Activated CD8-positive, alpha-beta memory T cell treated with anti-CD3 and anti-CD28 coated beads for 4 hours (primary cell): Measurements from ENCODE around the gene MED1.
"Not testable (repeated sequence)": the region's sequence is repeated elsewhere in the genome, so short reads cannot be mapped to it uniquely, and the experiment has no call there.

Experiments used
- DNase-seq, 2 donors: peaks; one replicate each; pipeline ENCODE4 v3.0.0-alpha.2; 2020; ENCODE audit warnings: low read depth in 2 of 2

The MED1 gene, protein sequence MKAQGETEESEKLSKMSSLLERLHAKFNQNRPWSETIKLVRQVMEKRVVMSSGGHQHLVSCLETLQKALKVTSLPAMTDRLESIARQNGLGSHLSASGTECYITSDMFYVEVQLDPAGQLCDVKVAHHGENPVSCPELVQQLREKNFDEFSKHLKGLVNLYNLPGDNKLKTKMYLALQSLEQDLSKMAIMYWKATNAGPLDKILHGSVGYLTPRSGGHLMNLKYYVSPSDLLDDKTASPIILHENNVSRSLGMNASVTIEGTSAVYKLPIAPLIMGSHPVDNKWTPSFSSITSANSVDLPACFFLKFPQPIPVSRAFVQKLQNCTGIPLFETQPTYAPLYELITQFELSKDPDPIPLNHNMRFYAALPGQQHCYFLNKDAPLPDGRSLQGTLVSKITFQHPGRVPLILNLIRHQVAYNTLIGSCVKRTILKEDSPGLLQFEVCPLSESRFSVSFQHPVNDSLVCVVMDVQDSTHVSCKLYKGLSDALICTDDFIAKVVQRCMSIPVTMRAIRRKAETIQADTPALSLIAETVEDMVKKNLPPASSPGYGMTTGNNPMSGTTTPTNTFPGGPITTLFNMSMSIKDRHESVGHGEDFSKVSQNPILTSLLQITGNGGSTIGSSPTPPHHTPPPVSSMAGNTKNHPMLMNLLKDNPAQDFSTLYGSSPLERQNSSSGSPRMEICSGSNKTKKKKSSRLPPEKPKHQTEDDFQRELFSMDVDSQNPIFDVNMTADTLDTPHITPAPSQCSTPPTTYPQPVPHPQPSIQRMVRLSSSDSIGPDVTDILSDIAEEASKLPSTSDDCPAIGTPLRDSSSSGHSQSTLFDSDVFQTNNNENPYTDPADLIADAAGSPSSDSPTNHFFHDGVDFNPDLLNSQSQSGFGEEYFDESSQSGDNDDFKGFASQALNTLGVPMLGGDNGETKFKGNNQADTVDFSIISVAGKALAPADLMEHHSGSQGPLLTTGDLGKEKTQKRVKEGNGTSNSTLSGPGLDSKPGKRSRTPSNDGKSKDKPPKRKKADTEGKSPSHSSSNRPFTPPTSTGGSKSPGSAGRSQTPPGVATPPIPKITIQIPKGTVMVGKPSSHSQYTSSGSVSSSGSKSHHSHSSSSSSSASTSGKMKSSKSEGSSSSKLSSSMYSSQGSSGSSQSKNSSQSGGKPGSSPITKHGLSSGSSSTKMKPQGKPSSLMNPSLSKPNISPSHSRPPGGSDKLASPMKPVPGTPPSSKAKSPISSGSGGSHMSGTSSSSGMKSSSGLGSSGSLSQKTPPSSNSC (N-terminal part only)

DNA sequence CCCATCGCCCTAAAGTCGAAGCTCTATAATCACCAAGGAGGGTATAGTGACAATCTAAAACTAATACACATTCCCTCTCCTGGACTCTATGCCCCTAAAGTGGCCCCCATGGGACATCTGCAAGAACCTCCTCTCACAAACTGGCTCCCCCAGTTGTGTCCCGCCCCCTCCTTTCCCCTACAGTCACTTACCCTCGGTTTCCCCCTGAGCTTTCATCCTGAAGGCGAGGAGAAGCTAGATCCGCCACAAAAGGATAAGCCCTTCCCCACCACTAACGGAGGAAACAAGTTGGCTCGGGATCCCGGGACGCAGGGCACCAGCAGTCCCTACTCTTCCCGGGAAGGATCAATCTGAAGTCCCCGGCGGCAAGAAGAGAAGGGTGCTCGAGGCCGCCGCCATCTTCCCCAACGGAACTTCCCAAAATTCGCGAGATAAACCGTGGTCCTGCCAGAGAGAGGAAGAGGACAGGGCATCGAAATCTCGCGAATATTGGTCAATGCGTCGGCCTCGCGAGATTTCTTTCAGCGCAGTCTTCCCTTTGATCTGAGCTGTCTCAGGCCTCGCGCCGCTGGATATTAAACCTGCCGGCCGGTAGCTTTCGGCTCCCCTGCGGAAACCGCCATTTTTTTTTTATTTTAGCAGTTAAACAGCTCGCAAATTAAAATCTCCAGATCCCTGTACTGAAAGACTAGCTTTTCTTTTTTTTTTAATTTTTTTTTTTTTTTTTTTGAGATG, at the start of gene MED1:
Gene MED1, minus strand, starts transcription at position 417 of the 735 bp plus-strand sequence. Its CDS starts 201 bp downstream, at position 216.
- DNase-seq, result peak; percentile 76 to 83

DNA sequence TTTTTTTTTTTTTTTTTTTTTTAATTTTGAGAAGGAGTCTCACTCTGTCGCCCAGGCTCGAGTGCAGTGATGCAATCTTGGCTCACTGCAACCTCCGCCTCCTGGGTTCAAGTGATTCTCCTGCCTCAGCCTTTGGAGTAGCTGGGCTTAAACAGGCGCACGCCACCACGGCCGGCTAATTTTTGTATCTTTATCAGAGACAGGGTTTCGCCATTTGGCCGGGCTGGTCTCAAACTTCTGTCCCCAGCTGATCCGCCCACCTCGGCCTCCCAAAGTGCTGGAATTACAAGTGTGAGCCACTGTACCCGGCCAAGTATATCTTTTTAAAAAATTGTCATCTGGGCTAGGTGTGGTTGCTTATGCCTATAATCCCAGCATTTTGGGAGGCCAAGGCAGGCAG, 45.9 kb upstream of the MED1 start:
- not testable (repeated sequence) for DNase-seq

DNA sequence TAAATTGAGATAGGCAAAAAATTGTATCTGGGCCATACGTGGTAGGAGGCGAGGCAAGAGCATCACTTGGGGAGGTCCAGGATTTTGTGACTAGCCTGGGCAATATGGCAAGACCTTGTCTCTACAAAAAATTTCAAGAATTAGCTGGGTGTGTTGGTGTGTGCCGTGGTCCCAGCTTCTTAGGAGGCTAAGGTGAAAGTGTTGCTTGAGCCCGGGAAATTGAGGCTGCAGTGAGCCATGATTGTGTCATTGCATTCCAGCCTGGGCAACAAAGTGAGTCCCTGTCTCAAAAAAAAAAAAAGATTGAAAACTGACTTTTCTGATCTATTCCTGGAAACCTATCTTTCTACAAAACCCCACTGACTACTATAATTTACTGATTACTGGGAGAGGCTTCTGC, 36.9 kb upstream of the MED1 start:
- no peak for DNase-seq

DNA sequence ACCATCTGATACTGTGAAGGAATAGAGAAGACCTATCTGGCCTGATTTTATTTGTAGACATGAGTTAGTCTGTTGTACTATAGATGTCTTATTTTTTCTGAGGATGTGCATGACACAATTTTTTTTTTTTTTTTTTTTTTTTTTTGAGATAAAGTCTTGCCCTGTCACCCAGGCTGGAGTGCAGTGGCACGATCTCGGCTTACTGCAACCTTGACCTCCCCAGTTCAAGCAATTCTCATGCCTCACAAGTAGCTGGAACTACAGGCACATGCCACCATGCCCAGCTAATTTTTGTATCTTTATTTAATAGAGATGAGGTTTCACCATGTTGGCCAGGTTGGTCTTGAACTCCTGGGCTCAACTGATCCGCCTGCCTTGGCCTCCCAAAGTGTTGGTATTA, 36.4 kb upstream of the MED1 start:
- not testable (repeated sequence) for DNase-seq

DNA sequence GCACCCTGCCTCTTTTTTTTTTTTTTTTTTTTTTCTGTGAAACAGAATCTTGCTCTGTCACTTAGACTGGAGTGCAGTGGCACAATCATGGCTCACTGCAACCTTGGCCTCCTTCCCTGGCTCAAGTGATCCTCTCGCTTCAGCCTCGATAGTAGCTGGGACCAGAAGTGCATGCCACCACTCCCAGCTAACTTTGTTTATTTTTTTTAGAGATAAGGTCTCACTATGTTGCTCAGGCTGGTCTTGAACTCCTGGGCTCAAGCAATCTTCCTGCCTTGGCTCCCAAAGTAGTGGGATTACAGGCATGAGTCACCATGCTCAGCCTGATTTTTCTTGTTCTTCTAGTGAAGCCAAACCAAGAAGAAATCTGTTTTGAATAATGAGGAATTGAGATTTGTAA, 35.2 kb upstream of the MED1 start:
- DNase-seq, result no peak

DNA sequence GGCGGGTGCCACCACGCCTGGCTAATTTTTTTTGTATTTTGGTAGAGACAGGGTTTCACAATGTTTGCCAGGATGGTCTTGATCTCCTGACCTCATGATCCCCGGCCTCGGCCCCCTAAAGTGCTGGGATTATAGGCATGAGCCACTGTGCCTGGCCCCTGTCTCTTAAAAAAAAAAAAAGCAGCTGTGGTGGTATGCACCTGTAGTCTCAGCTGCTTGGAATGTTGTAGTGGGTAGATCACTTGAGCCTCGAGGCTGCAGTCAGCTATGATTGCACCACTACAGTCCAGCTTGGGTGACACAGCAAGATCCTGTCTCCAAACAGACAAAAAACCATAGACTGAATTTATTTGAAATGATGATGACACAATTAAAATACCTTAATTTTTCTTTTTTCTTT, 34.5 kb upstream of the MED1 start:
- DNase-seq, result no peak

DNA sequence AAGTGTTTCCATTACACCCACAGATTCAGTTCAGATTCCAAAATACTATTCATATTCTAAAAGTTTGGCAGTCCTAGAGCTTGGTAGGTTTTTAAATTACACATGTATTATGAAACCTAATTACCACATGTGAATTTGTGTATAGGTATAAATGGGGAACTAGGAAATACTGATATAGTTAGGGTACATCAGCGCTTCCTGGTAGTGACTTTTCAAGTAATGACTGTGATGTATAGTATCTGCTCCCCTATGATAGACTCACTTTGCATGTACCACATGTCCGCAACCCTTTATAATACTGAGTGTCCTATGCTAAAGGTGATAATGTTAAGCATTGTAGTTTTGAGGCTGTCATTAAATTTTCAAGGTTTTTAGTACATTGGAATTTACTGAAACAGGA, 33.1 kb upstream of the MED1 start:
- DNase-seq, result no peak

DNA sequence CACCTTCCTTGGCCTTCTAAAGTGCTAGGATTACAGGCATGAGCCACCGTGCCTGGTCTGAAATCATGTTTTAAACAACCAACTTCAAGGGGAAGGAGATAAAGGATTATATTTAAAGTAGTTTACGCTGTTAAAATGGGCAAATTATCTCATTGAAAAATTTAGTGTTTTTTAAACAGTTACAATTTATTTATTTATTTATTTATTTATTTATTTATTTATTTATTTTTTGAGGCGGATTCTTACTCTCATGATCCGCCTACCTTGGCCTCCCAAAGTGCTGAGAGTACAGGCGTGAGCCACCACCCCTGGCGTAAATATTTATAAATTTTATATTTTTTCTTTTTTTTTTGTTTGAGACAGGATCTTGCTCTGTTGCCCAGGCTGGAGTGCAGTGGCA, 32.4 kb upstream of the MED1 start:
- no peak for DNase-seq

DNA sequence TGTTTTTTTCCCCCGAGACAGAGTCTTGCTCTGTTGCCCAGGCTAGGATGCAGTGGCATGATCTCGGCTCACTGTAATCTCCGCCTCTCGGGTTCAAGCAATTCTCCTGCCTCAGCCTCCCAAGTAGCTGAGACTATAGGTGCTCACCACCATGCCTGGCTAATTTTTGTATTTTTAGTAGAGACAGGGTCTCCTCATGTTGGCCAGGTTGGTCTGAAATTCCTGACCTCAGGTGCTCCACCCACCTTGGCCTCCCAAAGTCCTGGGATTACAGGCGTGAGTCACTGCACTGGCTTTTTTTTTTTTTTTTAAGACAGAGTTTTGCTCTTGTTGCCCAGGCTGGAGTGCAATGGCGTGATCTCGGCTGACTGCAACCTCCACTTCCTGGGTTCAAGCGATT, 28.6 kb upstream of the MED1 start:
- not testable (repeated sequence) for DNase-seq

DNA sequence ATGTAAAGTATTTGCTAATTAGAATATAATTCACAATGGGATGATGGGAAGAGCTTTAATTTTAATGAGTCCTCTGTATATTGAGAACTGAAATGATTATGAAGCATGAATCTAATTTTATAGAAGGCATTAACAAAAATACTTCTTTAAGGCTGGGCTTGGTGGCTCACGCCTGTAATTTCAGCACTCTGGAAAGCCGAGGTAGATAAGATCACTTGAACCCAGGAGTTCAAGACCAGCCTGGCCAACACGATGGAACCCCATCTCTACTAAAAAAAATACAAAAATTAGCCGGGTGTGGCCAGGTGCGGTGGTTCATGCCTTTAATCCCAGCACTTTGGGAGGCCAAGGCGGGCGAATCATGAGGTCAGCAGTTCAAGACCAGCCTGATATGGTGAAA, 22.2 kb upstream of the MED1 start:
- no peak for DNase-seq

DNA sequence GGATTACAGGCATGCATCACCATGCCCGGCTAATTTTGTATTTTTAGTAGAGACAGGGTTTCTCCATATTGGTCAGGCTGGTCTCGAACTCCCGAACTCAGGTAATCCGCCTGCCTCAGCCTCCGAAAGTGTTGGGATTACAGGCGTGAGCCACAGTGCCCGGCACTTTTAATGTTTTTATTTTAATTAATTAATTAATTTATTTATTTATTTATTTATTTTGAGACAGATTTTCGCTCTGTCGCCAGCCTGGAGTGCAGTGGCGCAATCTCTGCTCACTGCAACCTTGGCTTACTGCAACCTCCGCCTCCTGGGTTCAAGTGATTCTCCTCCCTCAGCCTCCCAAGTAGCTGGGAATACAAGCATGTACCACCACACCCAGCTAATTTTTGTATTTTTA, 17.5 kb upstream of the MED1 start:
- not testable (repeated sequence) for DNase-seq

DNA sequence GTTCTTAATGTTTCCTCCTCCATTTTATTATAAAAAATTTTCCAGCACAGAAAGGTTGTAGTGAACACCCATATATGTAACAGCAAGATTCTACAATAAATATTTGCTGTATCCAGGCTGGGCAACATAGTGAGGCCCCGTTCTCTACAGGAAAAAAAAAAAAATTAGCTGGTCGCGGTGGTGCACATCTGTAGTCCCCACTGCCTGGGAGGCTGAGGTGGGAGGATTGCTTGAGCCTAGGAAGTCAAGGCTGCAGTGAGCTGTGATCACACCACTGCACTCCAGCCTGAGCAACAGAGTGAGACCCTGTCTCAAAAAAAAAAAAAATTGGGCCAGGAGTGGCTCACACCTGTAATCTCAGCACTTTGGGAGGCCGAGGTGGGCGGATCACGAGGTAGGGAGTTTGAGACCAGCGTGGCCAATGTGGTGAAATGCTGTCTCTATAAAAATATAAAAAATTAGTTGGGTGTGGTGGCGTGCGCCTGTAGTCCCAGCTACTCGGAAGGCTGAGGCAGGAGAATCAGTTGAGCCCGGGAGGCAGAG, 13.6 kb upstream of the MED1 start:
- DNase-seq, result not testable (repeated sequence)

DNA sequence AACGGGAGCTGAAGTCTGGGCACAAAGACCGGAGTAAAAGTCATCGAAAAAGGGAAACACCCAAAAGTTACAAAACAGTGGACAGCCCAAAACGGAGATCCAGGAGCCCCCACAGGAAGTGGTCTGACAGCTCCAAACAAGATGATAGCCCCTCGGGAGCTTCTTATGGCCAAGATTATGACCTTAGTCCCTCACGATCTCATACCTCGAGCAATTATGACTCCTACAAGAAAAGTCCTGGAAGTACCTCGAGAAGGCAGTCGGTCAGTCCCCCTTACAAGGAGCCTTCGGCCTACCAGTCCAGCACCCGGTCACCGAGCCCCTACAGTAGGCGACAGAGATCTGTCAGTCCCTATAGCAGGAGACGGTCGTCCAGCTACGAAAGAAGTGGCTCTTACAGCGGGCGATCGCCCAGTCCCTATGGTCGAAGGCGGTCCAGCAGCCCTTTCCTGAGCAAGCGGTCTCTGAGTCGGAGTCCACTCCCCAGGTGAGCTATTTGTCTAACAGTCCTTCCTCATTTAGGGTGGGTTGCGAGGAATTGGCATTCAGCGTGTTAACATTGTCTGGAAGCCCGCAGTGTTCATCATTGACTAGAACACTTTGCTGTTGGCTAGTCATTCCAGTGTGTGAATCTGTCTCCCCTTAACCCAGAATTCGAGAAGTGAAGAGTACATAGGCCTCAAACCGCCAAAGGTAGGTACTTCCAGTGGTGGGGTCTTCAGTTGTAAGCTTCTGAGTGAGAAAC, 11.7 kb upstream of the MED1 start:
- DNase-seq, result no peak

DNA sequence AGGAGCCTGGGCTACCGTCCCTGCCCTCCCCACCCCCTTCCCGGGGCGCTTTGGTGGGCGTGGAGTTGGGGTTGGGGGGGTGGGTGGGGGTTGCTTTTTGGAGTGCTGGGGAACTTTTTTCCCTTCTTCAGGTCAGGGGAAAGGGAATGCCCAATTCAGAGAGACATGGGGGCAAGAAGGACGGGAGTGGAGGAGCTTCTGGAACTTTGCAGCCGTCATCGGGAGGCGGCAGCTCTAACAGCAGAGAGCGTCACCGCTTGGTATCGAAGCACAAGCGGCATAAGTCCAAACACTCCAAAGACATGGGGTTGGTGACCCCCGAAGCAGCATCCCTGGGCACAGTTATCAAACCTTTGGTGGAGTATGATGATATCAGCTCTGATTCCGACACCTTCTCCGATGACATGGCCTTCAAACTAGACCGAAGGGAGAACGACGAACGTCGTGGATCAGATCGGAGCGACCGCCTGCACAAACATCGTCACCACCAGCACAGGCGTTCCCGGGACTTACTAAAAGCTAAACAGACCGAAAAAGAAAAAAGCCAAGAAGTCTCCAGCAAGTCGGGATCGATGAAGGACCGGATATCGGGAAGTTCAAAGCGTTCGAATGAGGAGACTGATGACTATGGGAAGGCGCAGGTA, 11.0 kb upstream of the MED1 start:
- no peak for DNase-seq

DNA sequence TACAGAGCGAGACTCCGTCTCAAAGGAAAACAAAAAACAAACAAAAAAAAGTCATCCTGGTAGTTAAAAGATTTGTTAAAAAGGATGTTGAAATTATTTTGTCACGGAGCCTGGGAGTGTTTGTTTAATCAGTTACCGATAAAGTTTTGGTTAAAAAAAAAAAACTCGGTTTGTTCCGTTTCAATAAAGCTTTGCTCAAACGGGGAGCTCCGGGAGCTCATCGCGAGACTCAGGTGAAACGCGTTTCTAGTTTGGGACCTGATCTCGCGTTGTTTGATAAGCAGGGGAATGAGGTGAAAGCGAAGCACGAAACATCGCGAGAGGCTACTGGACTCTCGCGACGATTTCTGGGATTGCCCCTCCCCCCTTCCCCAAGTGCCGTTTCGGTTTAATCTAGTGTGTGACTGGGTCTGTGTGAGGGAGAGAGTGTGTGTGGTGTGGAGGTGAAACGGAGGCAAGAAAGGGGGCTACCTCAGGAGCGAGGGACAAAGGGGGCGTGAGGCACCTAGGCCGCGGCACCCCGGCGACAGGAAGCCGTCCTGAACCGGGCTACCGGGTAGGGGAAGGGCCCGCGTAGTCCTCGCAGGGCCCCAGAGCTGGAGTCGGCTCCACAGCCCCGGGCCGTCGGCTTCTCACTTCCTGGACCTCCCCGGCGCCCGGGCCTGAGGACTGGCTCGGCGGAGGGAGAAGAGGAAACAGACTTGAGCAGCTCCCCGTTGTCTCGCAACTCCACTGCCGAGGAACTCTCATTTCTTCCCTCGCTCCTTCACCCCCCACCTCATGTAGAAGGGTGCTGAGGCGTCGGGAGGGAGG, 10.3 kb upstream of the MED1 start, which contains the start of gene CDK12:
Gene CDK12, plus strand, starts transcription at position 374 of the 813 bp plus-strand sequence. CDS start 586 bp downstream, outside the sequence.
- peak; percentile 90 for DNase-seq

DNA sequence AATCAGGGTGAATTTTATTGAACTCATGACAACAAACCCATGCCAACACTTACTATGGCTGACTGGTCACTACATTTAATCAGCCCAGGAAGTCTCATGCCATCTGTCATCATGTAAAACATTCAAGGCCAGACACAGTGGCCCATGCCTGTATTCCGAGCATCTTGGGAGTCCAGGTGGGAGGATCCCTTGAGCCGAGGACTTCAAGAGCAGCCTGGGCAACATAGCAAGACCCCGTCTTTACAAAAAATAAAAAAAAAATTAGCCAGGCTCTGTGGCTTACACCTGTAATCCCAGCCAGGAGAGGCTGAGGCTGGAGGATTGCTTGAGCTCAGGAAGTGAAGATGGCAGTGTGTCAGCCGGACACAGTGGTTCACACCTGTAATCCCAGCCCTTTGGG, 4.9 kb upstream of the MED1 start:
- DNase-seq, result no peak

DNA sequence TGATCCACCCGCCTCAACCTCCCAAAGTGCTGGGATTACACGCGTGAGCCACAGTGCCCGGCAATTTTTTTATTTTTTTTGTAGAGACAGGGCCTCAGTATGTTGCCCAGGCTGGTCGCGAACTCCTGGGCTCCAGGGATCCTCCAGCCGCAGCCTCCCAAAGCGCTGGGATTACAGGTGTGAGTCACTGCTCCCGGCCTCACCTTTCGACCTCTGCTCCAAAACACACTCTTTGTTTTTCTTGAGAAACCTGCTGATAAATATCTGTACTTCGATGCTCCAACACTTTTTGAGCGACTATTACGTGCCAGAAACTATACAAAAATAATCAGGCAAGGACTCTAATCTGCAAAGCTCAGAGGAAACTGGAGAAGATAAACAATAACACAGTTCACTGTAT, 1.0 kb downstream of the MED1 start:
- DNase-seq, result no peak

DNA sequence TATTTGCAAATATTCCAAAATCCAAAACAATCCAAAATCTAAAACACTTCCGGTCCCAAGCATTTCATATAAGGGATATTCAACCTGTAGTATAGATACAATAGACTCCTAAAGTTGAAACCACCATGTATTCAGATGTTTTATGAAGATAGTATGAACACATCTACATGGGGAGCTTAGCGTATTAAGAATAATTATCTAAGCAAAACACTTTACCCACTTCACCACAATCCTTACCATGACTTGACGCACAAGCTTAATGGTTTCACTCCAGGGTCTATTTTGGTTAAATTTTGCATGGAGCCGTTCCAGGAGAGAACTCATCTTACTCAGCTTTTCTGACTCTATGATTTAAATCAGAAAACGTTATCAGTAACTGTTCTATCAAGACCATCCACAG, 3.5 kb downstream of the MED1 start:
- no peak for DNase-seq

DNA sequence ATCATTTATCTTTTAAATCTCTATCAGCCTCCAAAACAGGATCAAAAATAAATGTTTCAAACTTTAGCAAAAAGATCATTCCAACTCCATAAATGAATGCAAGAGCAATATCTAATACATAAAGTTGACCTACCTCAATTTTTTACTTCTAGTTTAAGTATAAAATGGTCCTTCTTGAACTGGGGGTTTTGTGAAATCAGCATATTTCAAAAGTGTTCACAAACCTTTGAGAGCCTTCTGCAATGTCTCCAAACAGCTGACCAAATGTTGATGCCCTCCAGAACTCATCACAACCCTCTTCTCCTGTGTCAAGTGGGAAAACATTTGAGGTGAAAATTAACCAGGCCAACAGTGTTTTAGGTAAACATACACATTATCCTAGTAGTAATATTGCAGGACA, 7.7 kb downstream of the MED1 start:
- DNase-seq, result no peak
